Ramos (cell line): ENCODE results near the gene UGGT2.
"Not testable (repeated sequence)": the region's sequence is repeated elsewhere in the genome, so short reads cannot be mapped to it uniquely, and the experiment has no call there.

ENCODE experiments used
- in situ Hi-C: fragments of 300-500 bp; cut with MboI; formaldehyde crosslinking; loops from one replicate; pipeline ENCODE4 v1.14.3; 2022; ENCODE audit warnings: low sequenced_read_pairs; ENCODE audit not compliant: unreplicated experiment

UGGT2 gene

GRCh38 chr13:95903569-95903968 lies 149.6 kb downstream of the UGGT2 start:
- in situ Hi-C loops = no loop called here

- in situ Hi-C loops = no loop called here
Measured at GRCh38 chr13:95902741-95903140, 150.5 kb downstream of the UGGT2 start.

DNA sequence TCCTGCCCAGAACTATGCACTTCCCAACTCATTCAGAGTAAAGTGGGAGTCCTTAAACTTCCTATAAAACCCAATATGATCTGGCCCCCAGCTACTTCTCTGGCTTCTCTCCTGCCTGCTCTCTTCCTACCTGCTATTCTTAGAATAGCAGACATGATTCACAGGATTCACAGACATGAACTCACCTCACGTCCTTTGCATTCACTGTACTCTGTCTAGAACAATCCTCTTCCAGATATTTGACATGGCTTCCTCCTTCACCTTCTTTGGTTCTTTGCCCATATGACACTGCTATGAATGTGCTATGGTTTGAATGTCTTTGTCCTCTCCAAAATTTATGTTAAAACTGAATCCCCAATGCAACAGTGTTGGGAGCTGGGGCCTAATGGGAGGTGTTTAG lies 154.9 kb downstream of the UGGT2 start:
- in situ Hi-C loops = no loop called here

GRCh38 chr13:95896301-95896700 lies 156.9 kb downstream of the UGGT2 start:
- in situ Hi-C loops = no loop called here

DNA sequence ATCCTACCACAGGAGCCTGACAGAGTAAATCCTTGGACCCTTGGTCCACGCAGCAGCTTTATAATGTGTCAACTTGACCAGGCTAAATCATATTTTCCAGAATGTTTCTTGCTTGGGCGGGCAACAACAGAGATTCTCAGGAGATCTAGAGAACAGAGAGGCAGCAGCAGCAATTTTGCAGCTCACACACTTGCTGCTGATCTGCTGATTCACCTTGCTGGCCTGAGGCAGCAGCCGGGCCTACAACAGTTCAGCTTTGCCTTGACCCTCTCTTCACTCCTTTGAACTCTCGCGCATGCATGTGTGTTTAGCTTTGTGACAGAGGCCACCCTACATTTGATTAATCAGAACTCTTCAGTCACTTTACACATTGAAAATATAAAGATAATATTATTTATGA lies 159.3 kb downstream of the UGGT2 start:
- in situ Hi-C loops = no loop called here

GRCh38 chr13:95882121-95882520 lies 171.1 kb downstream of the UGGT2 start:
- in situ Hi-C loops = no loop called here

DNA sequence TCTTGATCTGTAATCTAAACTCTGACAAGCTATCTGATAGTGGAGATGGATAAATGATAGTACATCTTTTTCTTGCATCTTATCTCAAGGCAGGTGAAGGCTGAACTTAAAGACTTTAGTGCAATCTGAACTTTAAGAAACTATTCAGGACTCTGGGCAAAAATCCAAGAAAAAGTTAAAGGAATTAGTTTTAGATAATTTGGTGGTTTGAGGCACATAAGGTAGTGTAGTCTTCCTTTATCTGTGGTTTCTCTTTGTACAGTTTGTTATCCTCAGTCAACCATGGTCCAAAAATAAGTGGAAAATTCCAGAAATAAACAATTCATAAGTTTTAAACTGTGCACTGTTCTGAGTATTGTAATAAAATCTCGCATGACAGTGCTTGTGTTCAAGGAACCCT lies 172.9 kb downstream of the UGGT2 start:
- in situ Hi-C loops = no loop called here

DNA sequence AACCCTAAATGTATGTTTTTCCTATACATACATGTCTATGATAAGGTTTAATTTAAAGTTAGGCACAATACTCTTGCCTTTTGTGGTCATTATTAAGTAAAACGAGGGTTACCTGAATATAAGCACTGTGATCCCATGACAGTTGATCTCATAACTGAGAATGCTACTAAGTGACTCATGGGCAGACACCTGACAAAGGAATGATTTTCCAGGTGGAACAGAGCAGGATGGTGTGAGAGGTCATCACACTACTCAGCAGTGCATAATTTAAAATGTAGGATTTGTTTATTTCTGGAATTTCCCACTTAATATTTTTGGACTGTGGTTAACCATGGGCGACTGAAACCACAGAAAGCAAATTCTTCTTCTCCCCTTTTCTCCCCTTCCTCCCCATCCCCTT lies 178.9 kb downstream of the UGGT2 start:
- in situ Hi-C loops = no loop called here

- in situ Hi-C loops = no loop called here
Measured at GRCh38 chr13:95870421-95870820, 182.8 kb downstream of the UGGT2 start.

DNA sequence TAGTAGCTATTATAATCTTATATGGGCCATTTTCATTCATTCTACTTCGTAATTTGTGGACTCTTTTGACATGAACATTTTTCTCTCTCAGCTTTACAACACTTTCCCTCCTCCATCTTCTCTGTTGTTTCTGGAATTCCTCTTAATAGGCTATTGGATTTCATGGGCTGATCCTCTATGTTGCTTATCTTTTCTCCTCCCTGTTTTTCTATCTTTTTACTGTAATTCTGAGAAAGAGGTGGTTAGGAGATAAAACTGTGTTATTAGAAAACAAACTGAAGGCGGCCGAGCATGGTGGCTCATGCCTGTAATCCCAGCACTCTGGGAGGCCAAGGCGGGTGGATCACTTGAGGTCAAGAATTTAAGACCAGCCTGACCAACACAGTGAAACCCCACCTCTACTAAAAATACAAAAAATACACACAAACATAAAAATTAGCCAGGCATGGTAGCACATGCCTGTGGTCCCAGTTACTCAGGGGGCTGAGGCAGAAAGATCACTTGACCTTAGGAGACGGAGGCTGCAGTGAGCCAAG lies 188.1 kb downstream of the UGGT2 start:
- in situ Hi-C loops = no loop called here

- in situ Hi-C loops = no loop called here
Measured at GRCh38 chr13:95862408-95862807, 190.8 kb downstream of the UGGT2 start.

DNA sequence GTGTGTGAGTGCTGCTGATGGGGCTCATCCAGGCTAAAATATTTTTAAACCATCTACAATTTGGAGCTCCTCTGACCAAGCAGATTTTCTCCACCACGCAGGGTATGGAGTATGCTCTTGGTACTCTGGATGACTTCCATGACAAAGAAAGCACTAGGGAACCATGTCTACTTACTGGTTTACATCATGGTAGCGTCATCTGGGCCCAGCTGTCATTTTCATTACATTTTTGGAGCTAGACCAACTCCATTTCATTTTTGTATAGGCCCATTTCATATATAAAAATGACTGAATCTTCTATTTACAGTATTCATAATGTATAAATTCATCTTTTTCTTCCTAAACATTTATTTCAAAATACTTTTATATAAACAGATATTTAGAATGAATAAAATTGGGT lies 191.9 kb downstream of the UGGT2 start:
- in situ Hi-C loops = no loop called here

DNA sequence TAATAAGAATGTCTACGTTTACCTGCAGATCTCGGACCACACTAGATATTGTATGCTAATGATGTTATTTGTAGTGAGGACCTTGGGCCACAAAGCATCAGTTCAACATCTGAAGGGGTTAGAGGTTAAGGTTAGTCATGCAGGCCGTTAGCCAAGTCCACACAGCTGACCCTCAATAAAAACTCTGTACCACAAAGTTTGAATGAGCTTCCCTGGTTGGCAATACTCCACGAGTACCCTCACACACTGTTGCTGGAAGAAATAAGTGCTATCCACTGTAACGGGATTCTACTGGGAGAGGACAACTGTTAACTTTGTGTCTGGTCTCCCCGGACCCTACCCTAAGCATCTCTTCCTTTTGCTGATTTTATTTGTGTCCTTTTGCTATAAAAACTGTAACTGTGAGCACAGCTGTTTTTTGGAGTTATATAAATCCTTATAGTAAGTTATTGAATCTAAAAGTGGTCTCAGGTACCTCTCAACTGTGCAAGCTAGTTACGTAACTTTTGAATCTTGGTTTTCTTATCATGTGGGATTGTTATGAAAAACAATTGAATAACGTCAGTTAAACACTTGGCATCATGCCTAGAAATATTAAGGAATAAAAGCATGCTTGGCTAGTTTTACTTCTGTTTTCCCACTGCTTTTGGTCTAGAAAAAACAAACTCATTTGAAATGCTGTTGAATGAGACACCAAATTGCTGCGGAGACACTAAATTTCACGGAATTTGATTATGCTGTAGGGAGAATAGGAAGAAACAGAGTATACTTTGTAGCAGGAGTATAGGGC lies 194.7 kb downstream of the UGGT2 start:
- in situ Hi-C loops = no loop called here

- in situ Hi-C loops = not testable (repeated sequence)
Measured at GRCh38 chr13:95845656-95846055, 207.5 kb downstream of the UGGT2 start.

DNA sequence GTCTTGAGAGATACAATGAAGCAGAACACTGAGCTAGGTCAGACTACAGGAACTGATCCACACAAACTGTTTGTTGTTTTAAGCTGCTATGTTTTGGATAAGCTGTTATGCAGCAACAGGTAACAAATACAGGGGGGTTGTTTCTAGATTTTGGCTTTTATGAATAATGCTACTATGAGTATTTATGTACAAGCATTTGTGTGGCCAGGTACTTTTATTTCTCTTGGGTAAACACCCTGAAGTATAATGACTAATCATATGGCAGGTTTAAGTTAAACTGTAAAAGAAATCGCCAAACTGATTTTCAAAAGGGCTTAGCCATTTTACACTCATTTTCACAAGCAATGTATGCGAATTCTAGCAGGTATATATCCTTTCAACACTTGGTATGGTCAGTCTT lies 210.3 kb downstream of the UGGT2 start:
- in situ Hi-C loops = no loop called here

GRCh38 chr13:95841894-95842293 lies 211.3 kb downstream of the UGGT2 start:
- in situ Hi-C loops = no loop called here

GRCh38 chr13:95834134-95834765 lies 219.0 kb downstream of the UGGT2 start:
- in situ Hi-C loops = loop anchor here (10.0 kb wide), 1 partner anchor 299 kb away; no protein-coding TSS in a partner anchor

DNA sequence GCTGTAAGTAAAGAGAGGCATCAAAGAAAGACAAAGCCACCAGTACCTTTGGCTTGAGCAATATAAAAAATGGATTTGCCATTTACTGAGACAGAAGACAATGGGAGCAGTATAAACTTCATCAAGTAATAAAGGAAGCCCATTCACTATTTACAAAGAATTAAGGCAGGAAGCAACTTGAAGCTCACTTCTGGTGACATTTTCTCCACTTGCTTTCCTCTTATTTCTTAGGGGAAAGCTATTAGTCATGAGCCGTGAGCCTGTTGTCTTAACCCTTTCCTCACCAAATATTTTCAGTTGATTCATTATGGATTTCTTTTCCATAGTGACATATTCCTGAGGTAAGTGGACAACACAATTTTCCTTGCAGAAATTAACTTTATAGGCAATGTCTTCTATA lies 219.5 kb downstream of the UGGT2 start:
- in situ Hi-C loops = loop anchor here (10.0 kb wide), 1 partner anchor 299 kb away; no protein-coding TSS in a partner anchor

DNA sequence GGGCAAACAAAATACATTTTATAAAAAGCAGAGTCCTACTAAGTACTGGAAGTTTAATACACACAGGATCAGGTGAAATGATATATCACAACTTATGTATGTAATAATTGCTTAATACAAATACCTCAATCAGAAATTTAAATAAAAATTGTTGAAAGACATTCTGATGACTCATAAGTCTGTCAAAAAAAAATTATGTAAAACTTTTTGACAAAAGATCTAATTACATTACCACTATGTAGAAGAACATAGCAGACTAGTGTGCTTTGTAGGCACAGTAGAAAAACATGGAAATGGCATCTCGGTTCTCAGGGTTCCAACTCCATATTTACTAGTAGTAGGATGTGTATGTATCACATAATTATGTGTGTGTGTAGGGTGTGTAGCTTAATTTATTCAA lies 220.1 kb downstream of the UGGT2 start:
- in situ Hi-C loops = loop anchor here (10.0 kb wide), 1 partner anchor 298 kb away; no protein-coding TSS in a partner anchor

GRCh38 chr13:95822303-95822702 lies 230.9 kb downstream of the UGGT2 start:
- in situ Hi-C loops = no loop called here

DNA sequence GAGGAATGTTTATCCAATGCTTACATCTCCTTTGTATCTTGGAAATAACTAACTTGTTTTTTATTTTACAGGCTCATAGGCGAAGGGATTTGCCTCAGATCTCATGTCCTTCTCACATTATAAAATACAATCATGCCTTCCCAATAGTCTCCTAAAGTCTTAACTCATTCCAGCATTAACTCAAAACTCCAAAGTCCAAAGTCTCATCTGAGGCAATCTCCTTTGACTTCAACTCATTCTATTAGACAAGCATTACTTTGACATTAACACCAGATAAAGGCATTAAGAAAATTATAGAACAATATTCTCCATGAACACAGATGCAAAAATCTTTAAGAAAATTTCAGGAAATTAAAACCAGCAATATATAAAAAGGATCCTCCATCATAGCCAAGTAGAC lies 238.7 kb downstream of the UGGT2 start:
- in situ Hi-C loops = no loop called here
